B cell (primary cell): Measurements from ENCODE around the gene CFAP54. TPM values are rescaled to one million over a fixed set of nuclear protein-coding genes. Genes with fewer than 3 reads are reported as not detected.

Experiments
- ATAC-seq: fragments of 200-7000 bp; cut with Tn5 transposase; one replicate; pipeline ENCODE4 v1.10.0; 2021; ENCODE audit warnings: low read depth, mild to moderate bottlenecking, moderate number of reproducible peaks, moderate library complexity
- CTCF ChIA-PET: fragments of 350-600 bp; sonication (Branson Sonifier 250); formaldehyde crosslinking; loops from one replicate; lab custom pipeline; 2021; ENCODE audit warnings: antibody characterized with exemption, inconsistent platforms; lab: Charles Lee
- POLR2A ChIA-PET: fragments of 350-600 bp; sonication (Branson Sonifier 250); formaldehyde crosslinking; loops from one replicate; lab custom pipeline; 2021; ENCODE audit warnings: antibody characterized with exemption; lab: Charles Lee
- DNase-seq: peaks from one replicate; pipeline ENCODE4 v3.0.0; 2013
- H2AFZ ChIP-seq: 2 replicates; pipeline ENCODE4 v1.6.1; 2012; ENCODE audit warnings: mild to moderate bottlenecking, low read depth, low read length; ENCODE audit not compliant: insufficient read depth, poor library complexity, severe bottlenecking
- H3K27ac ChIP-seq, 2 donors: 1 replicate in 1 of 2; 2 replicates in 1 of 2; pipeline ENCODE4 v1.5.1; 2012 to 2013; ENCODE audit warnings: low read length in 2 of 2, mild to moderate bottlenecking in 2 of 2, moderate library complexity in 1 of 2
- H3K27me3 ChIP-seq, 4 experiments: fragments of 200-600 bp in 1 of 4; sonication (generic) in 1 of 4; replicated peaks in 1 of 4; 1 replicate in 2 of 4; 2 replicates in 2 of 4; pipeline versions ENCODE4 v1.6.1 to v1.7.0; 2013 to 2016; ENCODE audit warnings: low read length in 3 of 4, mild to moderate bottlenecking in 2 of 4, mixed read lengths in 1 of 4, moderate library complexity in 1 of 4; ENCODE audit not compliant: insufficient read depth in 4 of 4, control insufficient read depth in 3 of 4; ENCODE audit errors: control extremely low read depth in 1 of 4
- H3K36me3 ChIP-seq, 2 experiments: replicated peaks in 1 of 2; 1 replicate in 1 of 2; 2 replicates in 1 of 2; pipeline versions ENCODE4 v1.6.1 to v1.7.1; 2013; ENCODE audit warnings: low read length in 1 of 2; ENCODE audit not compliant: insufficient read depth in 2 of 2, control insufficient read depth in 1 of 2; ENCODE audit errors: control extremely low read depth in 1 of 2, extremely low read depth in 1 of 2
- H3K4me1 ChIP-seq, 2 donors: fragments of 200-600 bp in 1 of 2; sonication (generic) in 1 of 2; 1 replicate in 1 of 2; 2 replicates in 1 of 2; pipeline versions ENCODE4 v1.5.1 to v1.6.1; 2013 to 2017; ENCODE audit warnings: low read length in 2 of 2; ENCODE audit not compliant: control insufficient read depth in 2 of 2, insufficient read depth in 2 of 2
- H3K4me2 ChIP-seq: replicated peaks from 2 replicates; pipeline ENCODE3; 2012; ENCODE audit warnings: mild to moderate bottlenecking, low read depth, low read length; ENCODE audit not compliant: poor library complexity, severe bottlenecking
- H3K4me3 ChIP-seq, 5 experiments: fragments of 200-600 bp in 1 of 5; sonication (generic) in 1 of 5; 1 replicate in 3 of 5; 2 replicates in 2 of 5; pipeline versions ENCODE4 v1.5.1 to v1.7.0; 2011 to 2016; ENCODE audit warnings: low read length in 4 of 5, mild to moderate bottlenecking in 4 of 5, low read depth in 2 of 5, control low read depth in 1 of 5, moderate library complexity in 1 of 5; ENCODE audit not compliant: insufficient read depth in 1 of 5; ENCODE audit errors: control extremely low read depth in 1 of 5, extremely low read depth in 1 of 5
- H3K79me2 ChIP-seq: fragments of 200-600 bp; sonication (generic); one replicate; pipeline ENCODE4 v1.6.0; 2016; ENCODE audit warnings: low read length; ENCODE audit not compliant: control insufficient read depth, insufficient read depth
- H3K9ac ChIP-seq: fragments of 200-600 bp; sonication (generic); 2 replicates; pipeline ENCODE4 v1.6.1; 2017; ENCODE audit warnings: mild to moderate bottlenecking, low read length, moderate library complexity
- H3K9me3 ChIP-seq, 3 donors: one replicate each; pipeline versions ENCODE4 v1.6.1 to v1.7.1; 2013; ENCODE audit warnings: low read length in 2 of 3; ENCODE audit not compliant: control insufficient read depth in 2 of 3, insufficient read depth in 1 of 3; ENCODE audit errors: control extremely low read depth in 1 of 3
- H4K20me1 ChIP-seq: 2 replicates; pipeline ENCODE4 v1.6.0; 2012; ENCODE audit warnings: mild to moderate bottlenecking, low read length; ENCODE audit not compliant: insufficient read depth, control insufficient read depth, poor library complexity, severe bottlenecking
- H3K27ac Mint-ChIP-seq: one replicate; pipeline ENCODE4 v1.8.0; 2021; ENCODE audit warnings: mixed read lengths
- H3K27me3 Mint-ChIP-seq: one replicate; pipeline ENCODE4 v1.8.0; 2021; ENCODE audit warnings: mixed read lengths
- H3K4me1 Mint-ChIP-seq: one replicate; pipeline ENCODE4 v1.8.0; 2021; ENCODE audit warnings: mixed read lengths
- H3K4me3 Mint-ChIP-seq: one replicate; pipeline ENCODE4 v1.8.0; 2021; ENCODE audit warnings: mixed read lengths
- H3K9me3 Mint-ChIP-seq: one replicate; pipeline ENCODE4 v1.8.0; 2022; ENCODE audit warnings: mixed read lengths; ENCODE audit not compliant: insufficient read depth
- CTCF ChIP-seq: fragments of 200-600 bp; IDR thresholded peaks from one replicate; pipeline ENCODE4 v1.8.0; 2022; ENCODE audit warnings: antibody characterized with exemption, mild to moderate bottlenecking
- EZH2 ChIP-seq: IDR thresholded peaks from 2 replicates; pipeline ENCODE4 v1.6.1; 2012; ENCODE audit warnings: borderline replicate concordance, low read depth, mild to moderate bottlenecking, moderate library complexity, low read length; ENCODE audit not compliant: insufficient read depth, poor library complexity, severe bottlenecking
- WGBS: methylation state at CpG from one replicate; pipeline ENCODE4 v1.1.5; 2013; ENCODE audit warnings: missing lambda C conversion rate; ENCODE audit not compliant: insufficient coverage; 5-methylcytosine and 5-hydroxymethylcytosine counted together
- intact Hi-C: fragments of 100-400 bp; cut with micrococcal nuclease; formaldehyde crosslinking; loops from one replicate; pipeline ENCODE4 v1.10.0; 2022
- polyA plus RNA-seq: library from polyadenylated mRNA; depleted of rRNA; stranded (reverse); fragments of >200 nt; gene quantifications from 2 replicates; pipeline ENCODE4 v1.2.3, GENCODE V29; 2012
- total RNA-seq, 2 donors: library from RNA; stranded (reverse); fragments of 120-200 nt in 1 of 2; gene quantifications; 1 replicate in 1 of 2; 2 replicates in 1 of 2; pipeline versions ENCODE4 v1.2.3 to v1.2.4, GENCODE V29; 2013 to 2022

CFAP54 gene
- total and polyA plus RNA-seq, 2 donors (not counting 1 experiment from before 2014, with no cell fraction given) = 0.12 to 0.76 TPM

GRCh38 chr12:96549341-96549740, 60.0 kb downstream of the CFAP54 start:
- Mint-ChIP-seq H3K27me3 (no peaks in the 10 kb centered on the region), H3K9me3 (no peaks in the 10 kb centered on the region), H3K4me3 (no peak overlapping the region), H3K27ac (no peak overlapping the region), H3K4me1 (peaks cover 24% of the 10 kb centered on the region)
- intact Hi-C loops = no loop called here
- Histone ChIP-seq H3K9ac (no peak overlapping the region), H3K4me3 (no peak overlapping the region), H2AFZ (no peak overlapping the region), H3K36me3 (no peaks in the 10 kb centered on the region), H3K79me2 (no peaks in the 10 kb centered on the region), H3K4me2 (no peak overlapping the region), H3K27ac (no peak overlapping the region), H3K9me3 (no peaks in the 10 kb centered on the region), H3K27me3 (no peaks in the 10 kb centered on the region), H4K20me1 (no peaks in the 10 kb centered on the region), H3K4me1 (peaks cover 14 to 21% of the 10 kb centered on the region in 2 donors)
- DNase-seq (no peak), ATAC-seq (no peak)
- POLR2A ChIA-PET = no interaction called here
- TF ChIP-seq CTCF (no peak), EZH2 (no peak)
- CTCF ChIA-PET = no interaction called here
- no CpG with 5 or more reads among the region's 2 CpGs for WGBS

GRCh38 chr12:96570579-96570978, 81.2 kb downstream of the CFAP54 start:
- peak overlapping the region; percentile 56 for H3K4me2 ChIP-seq
- Mint-ChIP-seq H3K9me3 (peaks cover 1% of the 10 kb centered on the region), H3K27ac (no peak overlapping the region), H3K27me3 (no peaks in the 10 kb centered on the region), H3K4me1 (peaks cover 25% of the 10 kb centered on the region), H3K4me3 (peak overlapping the region; percentile 81)
- ChIA-PET CTCF (no interaction called here), POLR2A (interaction anchor here (0.7 kb wide), 1 partner anchor 383 kb away, joined by 3 read pairs; no protein-coding TSS in a partner anchor)
- H3K27me3 ChIP-seq = no peaks in the 10 kb centered on the region
- TF ChIP-seq CTCF (no peak), EZH2 (no peak)
- no peak for ATAC-seq
- no peak overlapping the region for H3K27ac ChIP-seq
- peak overlapping the region; percentile 51 for H3K9ac ChIP-seq
- H3K9me3 ChIP-seq = peaks cover 0 to 3% (median 2%) of the 10 kb centered on the region in 3 donors
- H3K36me3 ChIP-seq = no peaks in the 10 kb centered on the region
- H3K4me3 ChIP-seq = peak overlapping the region in 1 of 5 experiments; percentile 48
- peak overlapping the region; percentile 34 for H2AFZ ChIP-seq
- no peaks in the 10 kb centered on the region for H4K20me1 ChIP-seq
- no peaks in the 10 kb centered on the region for H3K79me2 ChIP-seq
- H3K4me1 ChIP-seq = peaks cover 16 to 17% of the 10 kb centered on the region in 2 donors
- intact Hi-C loops = loop anchor here (10.0 kb wide), 2 partner anchors 334 to 1944 kb away; partner anchors contain the start of genes NEDD1 and TMPO
- no peak for DNase-seq
